CD4-positive, alpha-beta T cell treated with Interferon gamma for 1 hour (primary cell): ENCODE measurements around the gene RSKR.
A peak's percentile ranks its signal among the peaks of the same experiment; 100 is the strongest.
"Not testable (repeated sequence)": the region's sequence is repeated elsewhere in the genome, so short reads cannot be mapped to it uniquely, and the experiment has no call there.

Experiments used
- DNase-seq: peaks from one replicate; pipeline ENCODE4 v3.0.0-alpha.2; 2020

Gene RSKR, protein sequence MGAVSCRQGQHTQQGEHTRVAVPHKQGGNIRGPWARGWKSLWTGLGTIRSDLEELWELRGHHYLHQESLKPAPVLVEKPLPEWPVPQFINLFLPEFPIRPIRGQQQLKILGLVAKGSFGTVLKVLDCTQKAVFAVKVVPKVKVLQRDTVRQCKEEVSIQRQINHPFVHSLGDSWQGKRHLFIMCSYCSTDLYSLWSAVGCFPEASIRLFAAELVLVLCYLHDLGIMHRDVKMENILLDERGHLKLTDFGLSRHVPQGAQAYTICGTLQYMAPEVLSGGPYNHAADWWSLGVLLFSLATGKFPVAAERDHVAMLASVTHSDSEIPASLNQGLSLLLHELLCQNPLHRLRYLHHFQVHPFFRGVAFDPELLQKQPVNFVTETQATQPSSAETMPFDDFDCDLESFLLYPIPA

GRCh38 chr17:28613931-28614381, at the start of gene RSKR:
RSKR (minus strand) TSS chr17:28614185; CDS start chr17:28614161, 24 bp downstream.
- DNase-seq, result no peak

- no peak for DNase-seq
These were observed 49.7 kb upstream of the RSKR start for GRCh38 chr17:28663723-28664122.

DNA sequence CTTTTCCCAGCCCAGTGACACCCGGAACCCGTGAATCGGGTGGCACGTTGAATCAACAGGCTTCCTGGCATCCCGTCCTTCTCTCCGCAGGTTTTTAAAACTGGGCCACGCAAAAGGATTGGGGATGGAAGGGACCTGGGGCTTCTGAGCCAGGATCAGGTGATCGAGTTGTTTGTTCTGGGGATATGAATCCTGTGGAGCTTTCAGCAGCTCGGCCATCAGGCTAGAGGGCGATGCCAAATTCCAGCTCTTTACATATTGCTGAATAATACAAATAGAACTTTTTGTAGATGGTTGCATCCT, 48.5 kb upstream of the RSKR start:
- no peak for DNase-seq

DNA sequence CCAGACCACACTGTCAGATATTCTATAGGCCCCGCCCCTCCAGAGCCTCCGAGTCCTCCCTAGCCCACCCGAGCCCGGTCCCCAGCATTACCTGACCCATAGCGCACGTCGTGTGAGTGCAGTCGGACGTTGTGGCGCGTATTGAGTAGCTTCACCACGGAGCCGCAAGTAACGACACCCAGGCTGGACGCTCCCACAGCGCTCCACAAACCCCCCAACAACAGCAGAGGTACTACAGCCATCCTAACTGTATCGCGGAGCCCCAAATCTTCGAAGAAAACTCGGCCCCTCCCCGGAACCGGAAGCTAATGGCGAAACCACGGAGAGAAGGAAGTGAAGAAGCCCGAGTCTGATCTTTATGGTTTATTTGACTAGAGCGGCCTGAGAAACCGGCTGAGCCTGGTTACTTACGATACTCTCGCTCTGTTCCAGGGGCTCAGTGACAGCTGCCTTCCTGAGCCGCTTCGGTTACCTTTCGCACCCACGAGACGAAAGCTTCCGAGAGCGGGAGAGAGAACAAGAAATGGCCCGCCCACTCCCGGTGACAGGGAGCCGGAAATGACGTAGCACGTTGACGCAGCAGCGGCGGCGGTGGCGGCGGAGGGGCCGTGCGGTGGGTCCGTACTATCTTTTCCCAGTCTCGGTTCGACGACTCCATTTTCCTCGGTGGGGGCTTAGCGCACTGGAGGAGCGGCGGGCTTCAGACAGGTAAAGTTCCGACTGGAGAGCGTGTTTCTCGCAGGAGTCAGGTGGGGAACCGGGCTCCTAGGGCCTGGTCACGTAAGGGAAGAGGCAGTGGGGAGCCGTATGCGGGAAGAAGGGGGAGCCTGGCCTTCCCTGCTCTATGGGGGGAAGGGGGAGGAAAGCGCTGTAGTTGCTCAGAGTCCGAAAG, 47.9 kb upstream of the RSKR start, which contains the start of the genes SDF2 and SUPT6H:
Gene SDF2 (minus strand): TSS at position 272 of the 892 bp plus-strand sequence. CDS start 30 bp downstream, at position 242.
Gene SUPT6H (plus strand): TSS at position 571 of the 892 bp plus-strand sequence. CDS start 11,197 bp downstream, outside the sequence.
- peak; percentile 89 for DNase-seq

GRCh38 chr17:28659497-28659881, 45.5 kb upstream of the RSKR start:
- DNase-seq, result not testable (repeated sequence)

DNA sequence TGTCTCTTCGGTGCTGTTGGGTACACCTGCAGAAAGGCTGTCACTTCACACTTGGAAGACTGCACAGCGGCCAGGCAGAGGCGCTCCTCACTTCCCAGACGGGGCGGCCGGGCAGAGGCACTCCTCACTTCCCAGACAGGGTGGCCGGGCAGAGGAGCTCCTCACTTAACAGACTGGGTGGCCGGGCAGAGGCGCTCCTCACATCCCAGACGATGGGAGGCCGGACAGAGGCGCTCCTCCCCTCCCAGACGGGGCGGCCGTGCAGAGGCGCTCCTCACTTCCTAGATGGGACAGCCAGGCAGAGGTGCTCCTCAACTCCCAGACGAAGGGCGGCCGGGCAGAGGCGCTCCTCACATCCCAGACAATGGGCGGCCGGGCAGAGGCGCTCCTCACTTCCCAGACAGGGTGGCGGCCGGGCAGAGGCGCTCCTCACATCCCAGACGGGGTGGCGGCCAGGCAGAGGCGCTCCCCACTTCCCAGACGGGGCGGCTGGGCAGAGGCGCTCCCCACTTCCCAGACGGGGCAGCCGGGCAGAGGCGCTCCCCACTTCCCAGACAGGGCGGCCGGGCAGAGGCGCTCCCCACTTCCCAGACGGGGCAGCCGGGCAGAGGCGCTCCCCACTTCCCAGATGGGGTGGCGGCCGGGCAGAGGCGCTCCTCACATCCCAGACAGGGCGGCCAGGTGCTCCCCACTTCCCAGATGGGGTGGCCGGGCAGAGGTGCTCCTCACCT, 44.9 kb upstream of the RSKR start:
- not testable (repeated sequence) for DNase-seq

GRCh38 chr17:28658342-28658741, 44.4 kb upstream of the RSKR start:
- DNase-seq, result not testable (repeated sequence)

- DNase-seq, result no peak
These were observed 43.8 kb upstream of the RSKR start for GRCh38 chr17:28657756-28658155.

DNA sequence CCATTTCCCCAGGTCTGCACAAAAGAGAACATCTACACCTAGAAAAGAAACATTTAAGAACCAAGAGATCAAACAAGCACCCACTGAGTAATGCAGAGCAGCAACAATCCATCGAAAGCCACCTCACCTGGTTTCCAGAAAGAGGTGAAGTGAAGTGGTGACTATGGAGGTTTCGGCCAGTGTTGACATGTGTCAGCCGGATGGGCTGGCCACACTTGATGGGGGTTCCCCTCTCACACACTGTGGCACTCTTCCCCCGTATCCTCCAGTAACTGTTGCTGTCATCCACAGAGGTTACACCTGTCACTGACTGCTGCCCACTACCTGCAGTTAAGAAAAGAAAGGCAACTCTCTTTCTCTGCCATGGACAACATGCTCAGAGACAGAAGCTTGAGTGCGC, 41.2 kb upstream of the RSKR start:
- no peak for DNase-seq

DNA sequence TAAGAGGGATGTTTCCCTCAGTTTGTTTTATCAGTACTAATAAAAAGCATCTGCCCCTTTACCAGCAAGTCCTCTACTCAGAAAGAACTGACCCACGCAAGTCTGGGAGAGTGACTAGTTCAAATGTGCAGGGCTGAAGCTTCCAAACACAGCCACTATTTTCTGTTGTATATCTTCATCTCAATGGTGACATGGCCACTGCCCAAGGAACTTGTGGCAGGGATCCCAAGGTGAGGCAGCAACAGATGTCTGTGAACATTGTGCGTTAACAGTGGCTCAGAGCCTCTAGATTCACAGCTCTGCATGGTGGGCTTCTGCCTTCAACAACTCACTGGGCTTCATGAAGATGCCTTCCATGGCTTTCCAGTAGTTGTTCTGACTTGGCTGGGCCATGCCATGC, 34.7 kb upstream of the RSKR start:
- DNase-seq, result no peak

DNA sequence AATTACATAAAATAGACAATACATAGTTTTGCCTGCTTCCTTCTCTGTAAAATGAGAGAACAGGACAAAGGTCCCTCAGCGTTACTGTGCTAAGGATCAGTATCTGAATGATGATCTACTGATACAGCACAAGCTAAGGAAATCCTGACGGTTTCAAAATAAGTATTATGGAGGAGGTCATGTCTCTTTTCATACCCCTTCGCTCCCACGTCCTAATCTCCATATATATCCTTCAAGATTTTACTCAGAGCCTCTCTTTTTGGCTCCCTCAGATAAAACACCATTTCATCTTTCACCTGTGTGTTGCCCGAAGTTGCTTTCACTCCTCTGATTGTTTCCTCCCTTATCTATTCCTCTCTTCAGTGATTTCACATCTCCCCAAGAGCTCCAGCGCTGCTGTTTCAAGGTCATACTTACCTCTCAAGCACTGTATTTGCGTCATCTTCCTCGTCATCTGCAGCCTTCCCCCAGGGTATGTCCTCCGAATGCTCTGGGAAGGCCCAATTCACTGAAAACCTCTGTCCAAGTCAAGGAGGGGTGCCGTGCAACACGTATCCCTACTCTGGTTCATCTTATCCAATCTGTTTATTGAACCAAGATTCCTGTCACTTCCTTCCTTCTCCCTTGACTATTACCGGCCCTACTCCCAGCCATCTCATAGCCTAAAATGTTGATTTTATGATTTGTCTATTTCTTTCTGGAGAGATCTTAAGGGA, 32.2 kb upstream of the RSKR start:
- DNase-seq, result no peak

GRCh38 chr17:28645576-28645939, 31.6 kb upstream of the RSKR start:
- DNase-seq, result no peak

- peak; percentile 96 for DNase-seq
These were observed 31.0 kb upstream of the RSKR start, which contains the start of gene BLTP2 for GRCh38 chr17:28644787-28645575. BLTP2 (minus strand) TSS chr17:28645158; CDS start chr17:28645056, 102 bp downstream.

DNA sequence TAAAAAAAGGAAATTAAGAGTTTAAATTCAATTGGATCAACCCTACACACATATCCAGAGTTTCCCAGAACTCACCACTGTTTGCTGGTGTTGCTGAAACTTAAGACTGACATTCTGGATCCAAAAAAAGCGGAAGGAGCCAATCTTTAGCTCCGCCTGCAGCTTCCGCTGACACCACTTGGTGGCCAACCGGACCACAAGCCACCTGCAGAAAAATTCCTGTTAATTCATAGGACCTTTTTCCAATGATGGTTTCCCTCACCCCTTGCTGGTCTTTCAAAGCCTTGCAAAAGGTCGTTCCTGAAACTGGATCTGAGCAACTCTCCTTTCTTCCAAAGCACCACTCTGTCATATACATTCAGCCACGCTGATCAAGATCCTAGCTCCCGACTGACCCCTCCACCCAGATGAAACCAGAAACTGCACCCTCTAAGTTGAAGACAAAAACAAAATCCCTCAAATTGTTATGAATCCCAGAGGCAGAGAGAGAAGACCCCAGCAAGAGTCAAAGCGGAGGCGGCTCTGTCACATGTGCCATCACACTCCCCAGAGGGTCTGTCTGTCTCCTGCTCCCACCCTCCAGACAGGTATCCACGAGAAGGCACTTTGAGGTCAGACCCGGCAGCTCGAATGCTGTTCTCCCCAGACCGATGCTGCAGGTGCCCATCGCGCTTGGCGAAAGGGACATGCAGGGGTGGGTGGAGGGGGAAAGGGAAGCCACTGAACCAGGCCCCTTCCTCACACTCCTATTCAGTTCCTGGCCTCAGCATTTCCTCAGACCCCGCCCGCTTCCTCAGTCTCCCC, 30.2 kb upstream of the RSKR start:
- DNase-seq, result peak; percentile 38

DNA sequence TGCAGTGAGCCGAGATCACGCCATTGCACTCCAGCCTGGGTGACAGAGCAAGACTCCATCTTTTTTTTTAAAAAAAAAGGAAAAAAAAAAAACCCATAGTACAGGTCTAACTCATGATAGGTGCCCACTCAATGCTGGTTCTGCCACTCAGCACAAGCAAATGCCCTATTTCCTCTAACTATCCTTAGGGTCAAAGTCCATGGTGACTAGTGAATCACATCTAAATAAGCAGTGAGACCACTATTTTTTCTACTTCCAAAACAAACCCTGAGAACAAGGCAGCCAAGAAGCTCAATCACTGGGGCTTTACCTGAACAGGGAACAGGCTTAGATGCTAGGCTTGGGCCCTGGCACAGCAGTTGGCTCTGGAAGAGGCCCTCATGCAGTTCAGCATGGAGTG, 27.6 kb upstream of the RSKR start:
- DNase-seq, result no peak

GRCh38 chr17:28635506-28635905, 21.5 kb upstream of the RSKR start:
- DNase-seq, result no peak

DNA sequence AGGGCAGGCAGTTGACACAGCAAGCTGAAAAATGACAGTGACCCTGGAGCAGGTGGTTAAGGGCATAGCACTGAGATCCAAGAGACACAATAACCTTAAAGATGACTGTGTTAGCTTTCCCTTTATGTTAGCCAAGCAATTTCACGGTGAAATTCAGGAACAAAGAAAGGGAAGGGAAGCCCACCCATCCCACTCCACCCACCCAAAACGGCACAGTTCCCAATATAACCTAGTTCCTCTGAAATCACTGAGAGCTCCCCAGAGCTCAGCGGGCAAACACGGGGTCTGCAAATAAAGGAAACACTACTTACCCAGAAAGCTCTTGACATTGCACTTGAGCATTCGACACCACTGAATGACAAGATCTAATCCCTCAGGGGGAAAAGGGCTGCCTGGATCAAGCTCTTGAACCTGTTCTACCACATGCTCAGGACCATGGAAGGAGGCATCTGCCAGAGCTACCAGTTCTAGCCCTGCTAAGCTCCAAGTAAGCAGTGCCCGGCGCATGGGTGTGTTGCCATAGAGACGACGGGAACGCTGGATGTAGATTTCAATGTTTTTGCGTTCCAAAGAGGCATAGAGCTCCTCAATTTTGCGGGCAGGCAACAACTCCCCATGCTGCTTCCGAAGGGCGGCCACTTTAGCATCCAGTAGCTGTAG, 20.4 kb upstream of the RSKR start:
- no peak for DNase-seq

DNA sequence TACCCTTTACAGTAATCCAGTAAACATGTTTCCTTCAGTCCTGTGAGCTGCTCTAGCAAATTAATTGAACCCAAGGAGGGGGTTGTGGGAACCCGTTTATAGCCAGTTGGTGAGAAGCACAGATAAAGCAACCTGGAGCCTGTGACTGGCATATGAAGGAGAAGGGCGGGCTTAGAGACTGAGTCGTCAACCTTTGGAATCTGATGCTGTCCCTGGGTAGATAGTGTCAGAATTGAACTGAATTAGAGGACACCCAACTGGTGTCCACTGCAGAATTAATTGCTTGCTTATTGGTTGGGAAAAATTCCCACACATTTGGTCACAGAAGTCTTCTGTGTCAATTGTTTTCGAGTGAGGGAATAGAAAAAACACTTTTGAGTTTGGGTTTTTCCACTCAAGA, 12.8 kb upstream of the RSKR start:
- DNase-seq, result no peak

DNA sequence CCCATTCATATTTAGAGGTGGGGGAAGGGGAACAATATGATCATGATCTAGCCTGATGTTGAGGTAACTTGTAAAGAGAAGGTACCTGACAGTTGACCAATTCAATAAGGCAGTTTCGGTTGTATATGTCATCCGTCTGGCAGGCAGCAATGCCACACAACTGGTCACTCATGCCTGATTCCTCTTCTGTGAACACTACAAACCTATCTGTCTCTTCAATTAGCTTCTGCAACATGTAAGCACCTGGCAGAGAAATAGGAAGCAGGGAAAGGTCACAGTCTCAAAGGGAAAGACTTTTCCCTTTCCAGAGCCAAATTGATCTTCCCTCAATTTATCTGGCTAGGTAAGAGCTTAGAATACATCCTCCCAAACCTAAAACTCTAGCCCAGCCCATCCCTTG, 10.2 kb upstream of the RSKR start:
- DNase-seq, result no peak

DNA sequence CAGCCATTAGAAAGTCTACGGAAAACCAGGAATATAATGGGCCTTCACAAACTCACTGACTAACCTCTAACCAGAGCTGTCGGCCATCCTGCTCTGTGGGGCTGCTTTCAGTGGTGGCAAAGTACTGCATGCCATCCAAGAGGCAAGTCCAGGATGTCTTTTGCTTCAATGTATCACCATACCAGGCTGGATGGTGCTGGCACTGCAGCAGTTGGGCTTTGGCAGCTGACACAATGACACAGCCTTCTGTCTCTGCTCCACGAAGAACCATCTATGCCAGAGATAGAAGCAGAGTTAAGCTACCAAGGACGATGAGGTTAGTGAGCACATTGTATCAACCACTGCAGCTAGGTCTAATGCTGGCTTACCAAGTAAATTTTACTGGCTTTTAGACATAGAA, 9.7 kb upstream of the RSKR start:
- DNase-seq, result no peak
